ENCODE data around the gene MAS1.
"Not testable (repeated sequence)": the region's sequence is repeated elsewhere in the genome, so short reads cannot be mapped to it uniquely, and the experiment has no call there.

Gene MAS1

GRCh38 chr6:159890792-159891191 is at the start of gene MAS1:
MAS1 (plus strand) TSS chr6:159890988; CDS start chr6:159906956, 15,968 bp downstream.
- no peak for DNase-seq (ENCODE audit: low read depth in 2 of 2)

GRCh38 chr6:159842035-159842434 is 48.8 kb upstream of the MAS1 start:
- no peak for DNase-seq (ENCODE audit: low read depth in 2 of 2)

DNA sequence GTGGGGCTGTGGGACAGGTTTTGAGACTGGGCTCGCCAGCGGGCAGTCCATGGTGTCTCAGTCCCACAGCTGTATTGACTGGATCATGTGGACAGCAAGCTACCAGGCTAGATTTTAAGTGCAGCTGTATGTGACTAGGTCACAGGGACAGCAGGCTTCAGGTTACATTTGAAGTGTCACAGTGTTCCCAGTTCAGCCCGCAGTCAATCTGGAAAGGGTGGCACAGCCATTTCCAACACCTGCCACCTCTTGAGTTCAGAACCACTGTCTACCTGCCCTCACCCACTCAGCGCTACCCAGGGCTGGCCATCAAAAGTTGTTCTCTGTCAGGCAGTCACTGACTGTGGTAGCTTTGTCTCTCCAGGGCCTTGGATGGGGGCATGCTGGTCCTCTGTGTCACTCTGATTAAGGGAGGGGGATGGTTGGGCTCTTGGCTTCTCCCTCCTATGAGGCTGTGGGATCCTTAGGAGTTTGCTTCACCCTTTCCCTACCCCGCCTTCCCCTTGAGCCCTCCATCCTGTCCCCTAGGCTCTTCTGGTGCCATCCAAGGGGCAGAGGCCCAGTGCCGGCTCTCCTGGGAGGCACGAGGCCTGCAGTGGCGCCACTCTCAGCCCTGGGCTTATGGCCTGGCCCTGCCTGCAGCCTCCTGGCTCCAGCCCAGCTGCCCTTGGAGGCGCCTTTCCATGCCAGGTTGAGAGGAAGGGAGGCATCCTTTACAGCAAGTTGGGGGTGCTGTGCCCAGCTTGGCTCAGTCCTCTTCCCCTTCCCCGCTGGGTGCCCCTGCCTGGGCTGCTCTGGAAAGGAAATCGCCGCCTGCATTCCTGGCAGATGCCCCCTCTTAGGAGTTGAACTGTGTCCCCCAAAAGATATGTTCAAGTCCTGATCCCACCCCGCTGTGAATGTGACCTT is 45.8 kb upstream of the MAS1 start:
- no peak for DNase-seq (ENCODE audit: low read depth in 2 of 2)

- not testable (repeated sequence) for DNase-seq (ENCODE audit: low read depth in 2 of 2)
These were observed 42.2 kb upstream of the MAS1 start for GRCh38 chr6:159848552-159848951.

DNA sequence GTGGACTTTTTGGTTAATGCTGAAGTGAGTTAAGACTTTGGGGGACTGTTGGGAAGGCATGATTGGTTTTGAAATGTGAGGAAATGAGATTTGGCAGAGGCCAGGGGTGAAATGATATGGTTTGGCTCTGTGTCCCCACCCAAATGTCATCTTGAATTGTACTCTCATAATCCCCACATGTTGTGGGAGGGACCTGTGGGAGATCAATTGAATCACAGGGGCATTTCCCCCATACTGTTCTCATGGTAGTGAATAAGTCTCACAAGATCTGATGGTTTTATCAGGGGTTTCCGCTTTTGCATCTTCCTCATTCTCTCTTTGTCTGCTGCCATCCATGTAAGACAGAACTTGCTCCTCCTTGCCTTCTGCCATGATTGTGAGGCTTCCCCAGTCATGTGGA is 40.9 kb upstream of the MAS1 start:
- DNase-seq (ENCODE audit: low read depth in 2 of 2), result not testable (repeated sequence)

GRCh38 chr6:159852877-159853276 is 37.9 kb upstream of the MAS1 start:
- DNase-seq (ENCODE audit: low read depth in 2 of 2), result no peak

GRCh38 chr6:159853754-159854153 is 37.0 kb upstream of the MAS1 start:
- DNase-seq (ENCODE audit: low read depth in 2 of 2), result no peak

DNA sequence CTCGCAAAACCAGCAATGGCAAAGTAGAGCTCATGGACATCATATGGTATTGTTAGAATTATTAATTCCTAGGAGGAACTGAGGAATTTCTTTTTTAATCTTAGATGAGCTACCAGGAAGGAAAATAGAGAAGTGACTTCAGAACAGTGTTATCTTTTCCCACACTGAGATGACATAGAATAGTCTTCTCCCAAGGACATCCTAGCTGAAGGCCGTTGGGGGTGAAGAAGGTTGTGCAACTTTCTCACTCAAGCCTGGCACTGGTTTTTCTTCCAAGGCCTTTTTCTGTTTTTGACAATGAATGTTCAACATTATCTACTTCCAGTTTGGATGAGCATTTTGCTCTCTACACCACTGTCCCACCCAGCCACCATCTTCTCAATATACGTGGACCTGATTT is 35.8 kb upstream of the MAS1 start:
- DNase-seq (ENCODE audit: low read depth in 2 of 2), result no peak

- no peak for DNase-seq (ENCODE audit: low read depth in 2 of 2)
These were observed 32.5 kb upstream of the MAS1 start for GRCh38 chr6:159858259-159858658.

GRCh38 chr6:159860482-159860881 is 30.3 kb upstream of the MAS1 start:
- no peak for DNase-seq (ENCODE audit: low read depth in 2 of 2)

DNA sequence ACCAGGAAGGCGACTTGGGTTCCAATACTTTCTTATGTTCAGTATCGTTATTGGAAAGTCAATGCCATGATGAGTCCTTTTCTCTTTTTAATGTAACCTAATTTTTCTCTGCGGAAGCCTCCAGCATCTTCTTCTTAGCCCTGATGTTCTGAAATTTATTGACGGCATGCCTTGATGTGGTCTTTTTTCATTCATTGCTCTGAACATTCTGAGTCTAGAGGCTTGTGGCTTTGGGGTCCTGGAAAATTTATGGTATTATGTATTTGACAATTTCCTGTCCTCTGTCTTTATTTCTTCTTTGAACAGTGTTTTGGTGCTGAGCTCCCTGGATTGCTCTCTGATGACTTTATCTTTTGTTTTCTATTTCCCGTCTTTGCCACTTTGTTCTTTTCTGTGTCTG is 28.7 kb upstream of the MAS1 start:
- no peak for DNase-seq (ENCODE audit: low read depth in 2 of 2)

DNA sequence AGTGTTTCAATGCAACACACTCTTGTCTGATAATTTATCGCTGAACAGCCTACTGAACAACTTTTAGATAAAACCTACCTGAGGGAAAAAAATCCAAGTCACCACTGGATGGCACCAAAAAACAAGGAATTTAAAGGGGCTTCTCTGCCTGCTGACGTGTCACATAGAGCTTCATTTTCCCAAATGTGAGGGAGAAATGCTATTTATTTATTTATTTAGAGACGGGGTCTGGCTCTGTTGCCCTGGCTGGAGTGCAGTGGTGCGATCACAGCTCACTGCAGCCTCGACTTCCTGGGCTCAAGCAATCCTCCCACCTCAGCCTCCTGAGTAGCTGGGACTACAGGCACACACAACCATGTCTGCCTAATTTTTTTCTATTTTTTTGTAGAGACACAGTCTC is 27.4 kb upstream of the MAS1 start:
- not testable (repeated sequence) for DNase-seq (ENCODE audit: low read depth in 2 of 2)

- no peak for DNase-seq (ENCODE audit: low read depth in 2 of 2)
These were observed 25.4 kb upstream of the MAS1 start for GRCh38 chr6:159865226-159865920.

- DNase-seq (ENCODE audit: low read depth in 2 of 2), result no peak
These were observed 24.2 kb upstream of the MAS1 start for GRCh38 chr6:159866286-159867247.

DNA sequence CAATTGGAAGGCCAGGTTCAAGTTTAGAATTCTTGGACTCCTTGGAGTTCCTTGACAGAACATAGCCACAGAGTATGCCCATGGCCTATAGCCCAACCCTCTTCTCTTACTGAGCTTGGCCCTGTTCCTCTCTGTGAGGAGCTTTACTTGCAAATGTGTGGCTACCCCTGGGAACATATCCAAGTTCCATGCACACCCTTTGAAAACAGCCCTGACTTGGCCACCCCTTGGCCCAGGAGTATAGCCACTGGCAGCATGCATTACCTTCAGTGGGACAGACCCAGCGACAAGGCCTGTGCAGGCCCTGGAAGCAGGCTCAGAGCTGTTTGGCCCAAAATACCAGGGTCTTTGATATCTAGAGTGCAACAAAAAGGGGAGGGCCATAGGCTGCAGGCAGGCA is 19.5 kb upstream of the MAS1 start:
- no peak for DNase-seq (ENCODE audit: low read depth in 2 of 2)

DNA sequence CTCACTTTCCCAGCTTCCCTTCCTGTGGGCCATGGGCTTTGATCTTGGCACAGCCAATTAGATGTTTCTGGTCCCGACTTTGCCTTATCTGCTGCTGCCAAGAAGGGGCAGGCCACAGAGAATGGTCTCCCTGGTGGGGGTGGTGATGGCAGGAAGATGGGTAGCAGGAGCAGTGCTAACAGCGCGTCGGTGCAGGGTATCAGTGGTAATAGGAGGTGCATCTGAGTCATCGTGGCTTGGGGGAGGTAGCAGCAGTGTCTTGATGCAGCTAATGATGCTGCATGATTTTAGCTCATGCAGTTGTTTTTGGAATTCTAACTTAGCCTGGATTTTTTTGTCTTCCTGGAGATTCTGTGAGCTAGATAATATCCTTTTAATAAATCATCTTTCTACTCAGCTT is 18.9 kb upstream of the MAS1 start:
- DNase-seq (ENCODE audit: low read depth in 2 of 2), result no peak

DNA sequence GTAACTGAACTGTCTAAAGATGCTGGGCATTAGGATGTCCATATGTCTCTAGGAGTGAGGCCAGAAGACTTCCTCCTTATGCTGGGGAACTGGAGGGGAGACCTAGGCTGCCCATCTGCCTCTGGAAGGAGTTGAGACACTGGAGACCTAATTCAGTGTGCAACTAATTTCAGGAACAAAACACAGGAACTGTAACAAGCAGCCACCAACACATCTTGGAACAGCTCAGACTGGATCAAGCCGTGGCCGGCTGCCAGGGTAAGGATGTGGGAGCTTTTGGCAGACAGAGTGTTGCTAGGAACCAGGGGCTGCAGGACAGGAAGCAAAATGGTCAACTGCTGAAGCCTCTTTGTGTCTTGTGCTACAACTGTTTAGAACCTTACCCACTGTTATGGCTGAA is 16.4 kb upstream of the MAS1 start:
- DNase-seq (ENCODE audit: low read depth in 2 of 2), result no peak

DNA sequence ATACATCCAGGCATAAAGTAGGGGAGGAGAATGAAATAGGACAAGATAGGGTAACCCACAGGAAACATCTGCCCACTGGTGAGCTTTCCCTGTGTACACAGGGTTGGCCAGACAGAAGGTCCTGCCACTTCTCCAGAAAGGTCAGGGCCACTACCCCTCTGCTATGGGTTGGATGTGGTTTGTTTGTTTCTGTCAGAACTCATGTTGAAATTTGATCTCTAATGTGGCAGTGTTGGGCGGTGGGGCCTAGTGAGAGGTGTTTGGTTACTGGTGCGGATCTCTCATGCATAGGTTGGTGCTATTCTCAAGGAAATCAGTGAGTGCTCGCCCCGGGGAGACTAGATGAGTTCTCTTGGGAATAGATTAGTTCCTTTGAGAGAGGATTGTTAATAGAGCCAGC is 15.6 kb upstream of the MAS1 start:
- DNase-seq (ENCODE audit: low read depth in 2 of 2), result no peak

DNA sequence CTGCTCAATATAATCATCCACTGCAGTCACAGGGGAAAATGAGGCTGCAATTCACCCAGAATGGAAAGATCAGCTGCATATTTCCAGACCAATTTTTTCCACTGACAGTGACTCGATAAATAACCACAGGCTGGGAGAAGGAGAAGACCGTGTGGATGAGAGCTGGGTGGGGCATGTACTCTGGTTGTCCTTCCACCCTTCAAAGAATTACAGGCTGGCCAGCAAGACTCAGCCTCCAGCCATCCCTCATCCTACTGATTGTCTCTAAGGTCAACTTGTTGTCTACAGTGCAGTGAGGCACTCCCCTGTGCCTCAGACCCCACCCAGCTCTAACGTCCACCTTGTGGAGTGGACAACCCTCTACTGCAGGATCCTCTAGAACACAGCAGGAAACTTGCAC is 14.5 kb upstream of the MAS1 start:
- DNase-seq (ENCODE audit: low read depth in 2 of 2), result no peak

GRCh38 chr6:159877256-159877808 is 13.5 kb upstream of the MAS1 start:
- no peak for DNase-seq (ENCODE audit: low read depth in 2 of 2)

DNA sequence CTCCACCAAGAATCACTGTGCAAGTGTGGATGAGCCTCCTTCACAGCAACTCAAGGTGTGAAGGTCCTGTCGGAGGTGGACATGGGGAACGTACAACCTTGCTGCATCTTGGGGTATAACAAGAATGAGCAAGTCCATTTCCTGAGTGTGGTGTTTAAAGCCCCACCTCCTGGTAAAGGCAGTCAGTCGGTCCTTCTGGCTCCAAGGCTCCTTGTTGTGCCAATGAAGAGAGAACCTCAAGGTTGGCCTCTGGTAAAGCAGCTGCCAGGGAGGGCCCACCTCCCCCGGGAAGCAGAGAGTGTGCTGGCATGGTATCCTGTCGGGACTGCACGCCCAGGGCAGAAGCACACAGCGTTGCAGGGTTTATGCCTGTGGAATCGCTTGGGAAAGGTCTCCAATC is 12.4 kb upstream of the MAS1 start:
- no peak for DNase-seq (ENCODE audit: low read depth in 2 of 2)

DNA sequence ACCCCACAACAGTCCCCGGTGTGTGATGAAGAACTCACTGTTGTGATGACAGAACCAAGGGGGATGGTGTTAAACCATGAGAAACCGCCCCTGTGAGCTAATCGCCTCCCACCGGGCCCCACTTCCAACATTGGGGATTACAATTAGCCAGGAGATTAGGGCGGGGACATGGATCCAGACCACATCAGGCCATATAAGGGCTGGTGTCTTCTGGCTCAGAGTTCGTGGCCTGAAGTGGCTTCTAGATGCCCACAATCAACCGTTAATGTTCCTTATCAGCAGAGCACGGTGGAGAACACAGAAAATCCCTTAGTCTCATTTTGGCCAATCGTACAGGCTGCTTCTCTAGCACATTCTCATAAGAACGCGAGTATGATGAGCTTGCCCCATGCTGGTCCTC is 10.9 kb upstream of the MAS1 start:
- no peak for DNase-seq (ENCODE audit: low read depth in 2 of 2)
